GM23338 (cell line): Measurements from ENCODE around the gene MARCHF9. TPM values are rescaled to one million over a fixed set of nuclear protein-coding genes. Genes with fewer than 3 reads are reported as not detected.

Source experiments
- ATAC-seq: fragments of 200-7000 bp; cut with Tn5 transposase; 3 replicates; pipeline ENCODE4 v1.9.1; 2020
- DNase-seq: peaks from one replicate; pipeline ENCODE4 v3.0.0-alpha.2; 2015; ENCODE audit warnings: low spot score
- H2AFZ ChIP-seq: fragments of 200-600 bp; sonication (generic); 2 replicates; pipeline ENCODE4 v1.8.0; 2016; ENCODE audit warnings: antibody characterized with exemption, mild to moderate bottlenecking, moderate library complexity
- H3F3A ChIP-seq: fragments of 200-600 bp; sonication (generic); replicated peaks from 2 replicates; pipeline ENCODE4 v1.8.0; 2017; ENCODE audit warnings: antibody characterized with exemption, mixed run types, low read depth
- H3K27ac ChIP-seq: fragments of 200-600 bp; sonication (generic); 2 replicates; pipeline ENCODE4 v1.6.1; 2016; ENCODE audit warnings: low read depth
- H3K27me3 ChIP-seq: fragments of 200-600 bp; sonication (generic); 2 replicates; pipeline ENCODE4 v1.8.0; 2016; ENCODE audit warnings: mild to moderate bottlenecking, mixed run types, moderate library complexity; ENCODE audit not compliant: insufficient read depth
- H3K36me3 ChIP-seq: fragments of 200-600 bp; sonication (generic); 2 replicates; pipeline ENCODE4 v1.8.0; 2016; ENCODE audit warnings: mild to moderate bottlenecking; ENCODE audit not compliant: insufficient read depth
- H3K4me1 ChIP-seq: fragments of 200-600 bp; sonication (generic); 2 replicates; pipeline ENCODE4 v1.8.0; 2016; ENCODE audit warnings: mild to moderate bottlenecking, moderate library complexity; ENCODE audit not compliant: insufficient read depth
- H3K4me2 ChIP-seq: fragments of 200-600 bp; sonication (generic); 2 replicates; pipeline ENCODE4 v1.7.1; 2017; ENCODE audit warnings: mixed run types
- H3K4me3 ChIP-seq: fragments of 200-600 bp; sonication (generic); 2 replicates; pipeline ENCODE4 v1.6.1; 2016; ENCODE audit warnings: mixed run types
- H3K79me2 ChIP-seq: fragments of 200-600 bp; sonication (generic); replicated peaks from 2 replicates; pipeline ENCODE4 v1.8.0; 2017; ENCODE audit warnings: mild to moderate bottlenecking; ENCODE audit not compliant: insufficient read depth
- H3K9me2 ChIP-seq: fragments of 200-600 bp; sonication (generic); 2 replicates; pipeline ENCODE4 v1.8.0; 2017; ENCODE audit not compliant: insufficient read depth
- H4K20me1 ChIP-seq: fragments of 200-600 bp; sonication (generic); replicated peaks from 2 replicates; pipeline ENCODE4 v1.8.0; 2017; ENCODE audit warnings: mild to moderate bottlenecking; ENCODE audit not compliant: insufficient read depth
- H3K27ac Mint-ChIP-seq: 2 replicates; pipeline ENCODE4 v1.8.0; 2020; ENCODE audit warnings: inconsistent platforms, mild to moderate bottlenecking, moderate library complexity, mixed read lengths
- H3K27me3 Mint-ChIP-seq: 3 replicates; pipeline ENCODE4 v1.8.0; 2022; ENCODE audit warnings: low read depth, mild to moderate bottlenecking, moderate library complexity, mixed read lengths, inconsistent platforms; ENCODE audit not compliant: insufficient read depth, poor library complexity
- H3K36me3 Mint-ChIP-seq: 3 replicates; pipeline ENCODE4 v1.8.0; 2021; ENCODE audit warnings: low read depth, mild to moderate bottlenecking, inconsistent platforms, moderate library complexity, mixed read lengths
- H3K4me1 Mint-ChIP-seq: 3 replicates; pipeline ENCODE4 v1.8.0; 2020; ENCODE audit warnings: mild to moderate bottlenecking, inconsistent platforms, mixed read lengths
- H3K4me3 Mint-ChIP-seq: 3 replicates; pipeline ENCODE4 v1.8.0; 2021; ENCODE audit warnings: moderate library complexity, mild to moderate bottlenecking, inconsistent platforms, mixed read lengths
- H3K9me3 Mint-ChIP-seq: 3 replicates; pipeline ENCODE4 v1.8.0; 2020; ENCODE audit warnings: moderate library complexity, mild to moderate bottlenecking, inconsistent platforms, mixed read lengths
- CREB1 ChIP-seq: fragments of 250-450 bp; sonication (Bioruptor Pico); IDR thresholded peaks from 2 replicates; pipeline ENCODE4 v1.5.0; 2020; ENCODE audit warnings: low read depth, mild to moderate bottlenecking, moderate library complexity
- POLR2AphosphoS5 ChIP-seq: IDR thresholded peaks from 2 replicates; pipeline ENCODE4 v1.6.1; 2016; ENCODE audit warnings: antibody characterized with exemption, low read depth
- STAT1 ChIP-seq: IDR thresholded peaks from one replicate; pipeline ENCODE4 v1.6.1; 2016; ENCODE audit warnings: antibody characterized with exemption; ENCODE audit not compliant: unreplicated experiment
- ZNF114 ChIP-seq: fragments of 250-450 bp; sonication (Bioruptor Pico); IDR thresholded peaks from 2 replicates; pipeline ENCODE4 v1.5.0; 2020; ENCODE audit warnings: mild to moderate bottlenecking, moderate library complexity
- polyA plus RNA-seq: library from polyadenylated mRNA; unstranded; fragments of >200 nt; fragmentation: Nextera tagmentation; extraction: Ambion mirVana; gene quantifications from 2 replicates; pipeline ENCODE4 v1.2.1, GENCODE V29; 2016
- total RNA-seq: library from RNA; depleted of rRNA; stranded (reverse); fragments of >200 nt; shearing (Covaris generic); gene quantifications from 2 replicates; pipeline ENCODE4 v1.2.3, GENCODE V29; 2014
- TF ChIP-seq, protein P1 (sequence below): IDR thresholded peaks from one replicate; pipeline ENCODE4 v1.6.1; 2018; ENCODE audit warnings: antibody characterized with exemption; ENCODE audit not compliant: unreplicated experiment
- TF ChIP-seq, protein P2 (sequence below), 2 experiments: fragments of 200-600 bp in 1 of 2; sonication (generic) in 1 of 2; conservative IDR thresholded peaks; 2 replicates each; pipeline versions ENCODE4 v1.5.1 to v1.6.1; 2016 to 2017; ENCODE audit warnings: antibody characterized with exemption in 2 of 2, low read depth in 2 of 2, mild to moderate bottlenecking in 2 of 2, moderate library complexity in 1 of 2

The MARCHF9 gene
- total and polyA plus RNA-seq, 2 experiments from 2014 or later = 2.9 to 3.3 TPM

DNA sequence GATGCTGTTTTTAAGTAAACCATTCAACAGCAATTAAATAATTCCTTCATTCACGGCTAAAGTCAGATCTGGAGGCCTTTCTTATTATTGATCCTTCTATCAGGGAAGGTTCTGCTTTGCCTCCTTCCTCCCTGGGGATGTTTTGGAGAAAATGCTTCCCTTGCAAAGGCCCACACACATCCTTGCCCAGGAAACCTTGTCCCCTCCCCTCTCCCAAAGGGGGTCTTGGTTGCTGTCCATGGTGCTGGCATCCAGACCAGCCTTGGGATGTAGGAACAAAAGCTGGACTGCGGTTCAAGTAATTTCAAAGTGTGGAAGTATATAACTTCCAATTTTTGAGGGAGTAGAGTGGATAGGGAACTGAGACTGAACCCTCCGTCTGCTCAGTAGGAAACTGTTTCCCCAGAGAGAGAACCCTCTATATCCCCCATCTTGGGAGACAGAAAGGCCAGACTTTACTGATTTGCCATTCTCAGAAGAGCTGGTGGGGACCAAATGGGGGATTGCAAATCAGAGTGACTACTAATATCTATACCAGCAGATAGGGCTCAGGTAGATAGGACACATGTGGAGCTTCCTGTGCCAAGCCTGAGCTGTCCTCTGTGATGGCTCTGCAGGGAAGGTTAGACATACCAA lies 5.6 kb downstream of the MARCHF9 start:
- H3K4me2 ChIP-seq = no peak overlapping the region
- Mint-ChIP-seq H3K9me3 (no peaks in the 10 kb centered on the region), H3K36me3 (no peaks in the 10 kb centered on the region; the same call in 2 of the 3 replicates), H3K27ac (no peak overlapping the region), H3K27me3 (peaks cover 69% of the 10 kb centered on the region), H3K4me1 (peaks cover 29% of the 10 kb centered on the region), H3K4me3 (no peak overlapping the region)
- no peaks in the 10 kb centered on the region for H3K36me3 ChIP-seq
- no peak for ATAC-seq
- H3K27me3 ChIP-seq = peaks cover 94% of the 10 kb centered on the region
- H4K20me1 ChIP-seq = peaks cover 4% of the 10 kb centered on the region; the same call in 1 of the 2 replicates
- no peaks in the 10 kb centered on the region for H3K9me2 ChIP-seq
- H3K27ac ChIP-seq = no peak overlapping the region
- no peak overlapping the region for H2AFZ ChIP-seq
- H3K4me1 ChIP-seq = peaks cover 19% of the 10 kb centered on the region
- DNase-seq = peak; percentile 68
- peaks cover 7% of the 10 kb centered on the region; the same call in 1 of the 2 replicates for H3F3A ChIP-seq
- no peak overlapping the region for H3K4me3 ChIP-seq
- TF ChIP-seq ZNF114 (CRISPR knock-in tag) = no peak
- TF ChIP-seq, protein P1, sequence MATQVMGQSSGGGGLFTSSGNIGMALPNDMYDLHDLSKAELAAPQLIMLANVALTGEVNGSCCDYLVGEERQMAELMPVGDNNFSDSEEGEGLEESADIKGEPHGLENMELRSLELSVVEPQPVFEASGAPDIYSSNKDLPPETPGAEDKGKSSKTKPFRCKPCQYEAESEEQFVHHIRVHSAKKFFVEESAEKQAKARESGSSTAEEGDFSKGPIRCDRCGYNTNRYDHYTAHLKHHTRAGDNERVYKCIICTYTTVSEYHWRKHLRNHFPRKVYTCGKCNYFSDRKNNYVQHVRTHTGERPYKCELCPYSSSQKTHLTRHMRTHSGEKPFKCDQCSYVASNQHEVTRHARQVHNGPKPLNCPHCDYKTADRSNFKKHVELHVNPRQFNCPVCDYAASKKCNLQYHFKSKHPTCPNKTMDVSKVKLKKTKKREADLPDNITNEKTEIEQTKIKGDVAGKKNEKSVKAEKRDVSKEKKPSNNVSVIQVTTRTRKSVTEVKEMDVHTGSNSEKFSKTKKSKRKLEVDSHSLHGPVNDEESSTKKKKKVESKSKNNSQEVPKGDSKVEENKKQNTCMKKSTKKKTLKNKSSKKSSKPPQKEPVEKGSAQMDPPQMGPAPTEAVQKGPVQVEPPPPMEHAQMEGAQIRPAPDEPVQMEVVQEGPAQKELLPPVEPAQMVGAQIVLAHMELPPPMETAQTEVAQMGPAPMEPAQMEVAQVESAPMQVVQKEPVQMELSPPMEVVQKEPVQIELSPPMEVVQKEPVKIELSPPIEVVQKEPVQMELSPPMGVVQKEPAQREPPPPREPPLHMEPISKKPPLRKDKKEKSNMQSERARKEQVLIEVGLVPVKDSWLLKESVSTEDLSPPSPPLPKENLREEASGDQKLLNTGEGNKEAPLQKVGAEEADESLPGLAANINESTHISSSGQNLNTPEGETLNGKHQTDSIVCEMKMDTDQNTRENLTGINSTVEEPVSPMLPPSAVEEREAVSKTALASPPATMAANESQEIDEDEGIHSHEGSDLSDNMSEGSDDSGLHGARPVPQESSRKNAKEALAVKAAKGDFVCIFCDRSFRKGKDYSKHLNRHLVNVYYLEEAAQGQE = peak; percentile 92
- TF ChIP-seq, protein P2, sequence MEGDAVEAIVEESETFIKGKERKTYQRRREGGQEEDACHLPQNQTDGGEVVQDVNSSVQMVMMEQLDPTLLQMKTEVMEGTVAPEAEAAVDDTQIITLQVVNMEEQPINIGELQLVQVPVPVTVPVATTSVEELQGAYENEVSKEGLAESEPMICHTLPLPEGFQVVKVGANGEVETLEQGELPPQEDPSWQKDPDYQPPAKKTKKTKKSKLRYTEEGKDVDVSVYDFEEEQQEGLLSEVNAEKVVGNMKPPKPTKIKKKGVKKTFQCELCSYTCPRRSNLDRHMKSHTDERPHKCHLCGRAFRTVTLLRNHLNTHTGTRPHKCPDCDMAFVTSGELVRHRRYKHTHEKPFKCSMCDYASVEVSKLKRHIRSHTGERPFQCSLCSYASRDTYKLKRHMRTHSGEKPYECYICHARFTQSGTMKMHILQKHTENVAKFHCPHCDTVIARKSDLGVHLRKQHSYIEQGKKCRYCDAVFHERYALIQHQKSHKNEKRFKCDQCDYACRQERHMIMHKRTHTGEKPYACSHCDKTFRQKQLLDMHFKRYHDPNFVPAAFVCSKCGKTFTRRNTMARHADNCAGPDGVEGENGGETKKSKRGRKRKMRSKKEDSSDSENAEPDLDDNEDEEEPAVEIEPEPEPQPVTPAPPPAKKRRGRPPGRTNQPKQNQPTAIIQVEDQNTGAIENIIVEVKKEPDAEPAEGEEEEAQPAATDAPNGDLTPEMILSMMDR (conservative IDR thresholded peaks at IDR 0.05; ENCODE audit: low read depth in 2 of 2) = no peak
- no peaks in the 10 kb centered on the region for H3K79me2 ChIP-seq

DNA sequence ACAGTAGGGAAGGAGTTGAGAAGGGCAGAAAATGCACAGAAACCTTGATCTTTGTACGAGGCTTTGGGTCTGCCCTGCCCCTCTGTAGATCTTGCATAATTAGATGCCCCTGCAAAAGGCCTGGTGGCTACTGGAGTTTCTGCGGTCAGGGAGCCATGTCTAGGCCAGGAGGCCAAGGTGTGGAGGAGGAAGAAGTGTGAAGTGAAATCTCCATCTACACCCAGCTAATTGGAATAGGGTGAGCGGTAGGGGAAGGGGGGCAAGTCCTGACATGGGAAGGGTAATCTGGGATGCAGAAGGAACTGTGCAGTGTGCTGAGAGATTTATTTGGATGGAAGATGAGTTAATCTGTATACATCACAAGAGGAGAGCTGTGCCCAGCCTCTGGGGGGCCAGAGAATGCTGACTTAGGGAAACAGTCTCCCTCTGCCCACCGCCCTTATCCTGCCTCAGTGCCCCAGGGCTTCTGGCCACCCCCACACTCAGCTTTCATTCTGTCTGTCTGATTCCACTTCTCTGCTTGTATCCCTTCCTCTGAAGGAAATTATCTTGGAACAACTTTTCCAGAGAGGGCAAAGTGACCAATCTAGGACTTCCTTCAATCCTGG lies 6.6 kb downstream of the MARCHF9 start:
- H3K27me3 ChIP-seq = peaks cover 94% of the 10 kb centered on the region
- H3K9me2 ChIP-seq = no peaks in the 10 kb centered on the region
- TF ChIP-seq CREB1 (CRISPR knock-in tag) (no peak), POLR2AphosphoS5 (no peak), ZNF114 (CRISPR knock-in tag) (no peak), STAT1 (no peak)
- TF ChIP-seq, protein P2 (conservative IDR thresholded peaks at IDR 0.05; ENCODE audit: low read depth in 2 of 2) = no peak
- peaks cover 4% of the 10 kb centered on the region; the same call in 1 of the 2 replicates for H4K20me1 ChIP-seq
- H3K27ac ChIP-seq = no peak overlapping the region
- peaks cover 17% of the 10 kb centered on the region for H3K4me1 ChIP-seq
- ATAC-seq (no peak), DNase-seq (no peak)
- H3F3A ChIP-seq = peaks cover 9% of the 10 kb centered on the region
- H3K36me3 Mint-ChIP-seq = no peaks in the 10 kb centered on the region; the same call in 2 of the 3 replicates
- no peaks in the 10 kb centered on the region for H3K79me2 ChIP-seq
- H3K4me3 Mint-ChIP-seq = peak overlapping the region; percentile 18; the same call in 1 of the 3 replicates
- H3K36me3 ChIP-seq = no peaks in the 10 kb centered on the region
- H3K4me1 Mint-ChIP-seq = peaks cover 29% of the 10 kb centered on the region
- H3K4me2 ChIP-seq = no peak overlapping the region
- peaks cover 71% of the 10 kb centered on the region for H3K27me3 Mint-ChIP-seq
- no peaks in the 10 kb centered on the region for H3K9me3 Mint-ChIP-seq
- no peak overlapping the region for H3K4me3 ChIP-seq
- H3K27ac Mint-ChIP-seq = no peak overlapping the region
- H2AFZ ChIP-seq = no peak overlapping the region
